ENCODE measurements around the gene PSMF1. TPM values are rescaled to one million over a fixed set of nuclear protein-coding genes. Genes with fewer than 3 reads are reported as not detected.
"Not testable (repeated sequence)": the region's sequence is repeated elsewhere in the genome, so short reads cannot be mapped to it uniquely, and the experiment has no call there.

PSMF1 gene
- total RNA-seq, 1 experiment from 2014 or later: 92.5 TPM

- DNase-seq (ENCODE audit: low spot score): peak; percentile 89
These were observed 4.2 kb downstream of the PSMF1 start for GRCh38 chr20:1122388-1123315.

- no peak for DNase-seq (ENCODE audit: low spot score)
These were observed 5.3 kb downstream of the PSMF1 start for GRCh38 chr20:1123666-1124065.

DNA sequence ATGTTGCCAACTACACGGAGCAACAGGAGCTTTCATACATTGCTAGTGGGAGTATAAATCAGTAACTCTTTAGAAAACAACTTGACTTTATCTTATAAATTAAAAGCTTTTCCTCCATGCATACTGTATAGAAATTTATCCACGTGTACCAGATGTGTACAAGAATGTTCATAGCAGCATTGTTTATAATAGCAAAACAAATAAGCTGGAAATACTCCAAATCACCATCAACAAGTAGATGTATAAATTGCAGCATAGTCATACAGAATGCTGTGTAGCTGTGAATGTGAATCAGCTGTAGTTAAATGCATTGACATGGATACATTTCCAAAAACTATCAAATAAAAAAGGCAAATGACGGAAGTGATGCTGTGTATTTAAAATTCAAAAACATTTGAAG is 6.0 kb downstream of the PSMF1 start:
- DNase-seq (ENCODE audit: low spot score): no peak

DNA sequence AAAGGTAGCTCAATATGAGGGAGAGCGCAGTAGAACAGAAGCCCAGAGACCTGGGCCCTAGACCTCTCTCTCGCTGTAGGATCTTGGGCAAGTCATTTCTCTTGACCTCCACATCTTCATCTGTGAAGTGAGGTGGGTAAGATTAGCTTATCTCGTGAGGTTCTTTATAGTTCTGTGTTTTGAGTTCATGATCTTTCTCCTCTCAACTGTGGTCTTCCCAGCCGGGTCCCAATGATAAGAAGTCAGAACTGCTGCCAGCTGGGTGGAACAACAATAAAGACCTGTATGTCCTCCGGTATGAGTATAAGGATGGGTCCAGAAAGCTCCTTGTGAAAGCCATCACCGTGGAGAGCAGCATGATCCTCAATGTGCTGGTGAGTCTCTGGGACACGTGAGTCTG is 6.9 kb downstream of the PSMF1 start:
- DNase-seq (ENCODE audit: low spot score): no peak

DNA sequence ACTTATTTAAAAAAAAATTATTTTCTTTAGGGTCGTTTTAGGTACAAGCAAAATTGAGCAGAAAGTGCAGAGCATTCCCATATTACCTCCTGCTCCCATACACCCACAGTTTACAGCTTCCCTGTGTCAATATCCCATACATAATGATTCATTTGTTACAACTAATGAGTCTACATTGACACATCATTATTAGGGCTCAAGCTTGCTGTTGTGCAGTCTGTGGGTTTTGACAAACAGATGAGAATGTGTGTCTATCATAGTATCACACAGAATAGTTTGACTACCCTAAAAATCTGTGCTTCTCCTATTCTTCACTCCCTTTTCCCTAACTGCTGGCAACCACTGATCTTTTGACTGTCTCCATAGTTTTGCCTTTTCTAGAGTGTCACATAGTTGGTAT is 9.4 kb downstream of the PSMF1 start:
- no peak for DNase-seq (ENCODE audit: low spot score)

GRCh38 chr20:1130058-1130694 is 11.8 kb downstream of the PSMF1 start:
- DNase-seq (ENCODE audit: low spot score): no peak

- DNase-seq (ENCODE audit: low spot score): no peak
These were observed 12.4 kb downstream of the PSMF1 start for GRCh38 chr20:1130847-1131246.

DNA sequence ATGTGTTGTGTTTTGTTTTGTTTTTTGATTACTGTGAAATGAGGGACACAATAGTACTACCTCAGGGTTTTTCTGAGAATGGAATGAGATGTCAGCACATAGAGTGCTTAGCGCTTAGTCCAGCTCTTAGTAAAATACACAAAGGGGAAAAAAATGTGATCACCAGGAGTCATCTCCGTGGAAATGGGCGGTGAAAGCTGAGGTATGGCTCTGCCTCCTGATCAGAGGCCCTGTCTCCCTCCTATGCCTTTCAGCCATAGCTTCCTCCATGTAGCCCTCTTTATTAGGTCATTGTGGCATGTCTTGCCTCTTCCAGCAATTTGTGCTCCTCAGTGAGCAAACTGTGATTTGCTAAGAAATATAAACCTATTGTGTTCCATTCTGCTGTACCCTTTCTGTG is 13.0 kb downstream of the PSMF1 start:
- no peak for DNase-seq (ENCODE audit: low spot score)

- DNase-seq (ENCODE audit: low spot score): no peak
These were observed 16.0 kb downstream of the PSMF1 start for GRCh38 chr20:1134355-1134754.

GRCh38 chr20:1134836-1135235 is 16.4 kb downstream of the PSMF1 start:
- no peak for DNase-seq (ENCODE audit: low spot score)

- no peak for DNase-seq (ENCODE audit: low spot score)
These were observed 18.8 kb downstream of the PSMF1 start for GRCh38 chr20:1137236-1137635.

DNA sequence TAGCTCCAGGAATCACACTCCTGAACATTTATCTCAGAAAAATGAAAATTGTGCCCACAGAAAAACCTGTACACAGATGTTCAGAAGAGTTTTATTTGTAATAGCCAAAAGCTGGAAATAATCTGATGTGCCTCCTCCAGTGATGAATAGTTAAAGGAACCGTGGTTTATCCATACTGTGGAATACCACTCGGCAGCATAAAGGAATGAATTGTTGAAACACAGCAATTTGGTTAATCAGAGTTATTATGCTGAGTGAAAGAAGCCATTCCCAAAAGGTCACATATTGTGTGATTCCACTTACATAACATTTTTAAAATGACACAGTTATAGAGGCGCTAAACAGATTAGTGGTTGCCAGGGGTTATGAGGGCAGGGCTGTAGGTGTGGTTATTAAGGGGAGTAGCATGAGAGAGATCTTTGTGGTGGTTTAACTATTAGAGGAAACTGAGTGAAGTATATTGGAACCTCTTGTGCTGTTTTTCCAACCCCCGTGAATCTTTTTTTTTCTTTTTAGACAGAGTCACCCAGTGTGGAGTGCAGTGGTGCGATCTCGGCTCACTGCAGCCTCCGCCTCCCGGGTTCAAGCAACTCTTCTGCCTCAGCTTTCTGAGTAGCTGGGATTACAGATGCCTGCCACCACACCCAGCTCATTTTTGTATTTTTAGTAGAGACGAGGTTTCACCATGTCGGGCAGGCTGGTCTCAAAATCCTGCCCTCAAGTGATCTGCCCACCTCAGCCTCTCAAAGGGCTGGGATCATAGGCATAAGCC is 26.2 kb downstream of the PSMF1 start:
- no peak for DNase-seq (ENCODE audit: low spot score)

GRCh38 chr20:1146957-1147356 is 28.6 kb downstream of the PSMF1 start:
- no peak for DNase-seq (ENCODE audit: low spot score)

DNA sequence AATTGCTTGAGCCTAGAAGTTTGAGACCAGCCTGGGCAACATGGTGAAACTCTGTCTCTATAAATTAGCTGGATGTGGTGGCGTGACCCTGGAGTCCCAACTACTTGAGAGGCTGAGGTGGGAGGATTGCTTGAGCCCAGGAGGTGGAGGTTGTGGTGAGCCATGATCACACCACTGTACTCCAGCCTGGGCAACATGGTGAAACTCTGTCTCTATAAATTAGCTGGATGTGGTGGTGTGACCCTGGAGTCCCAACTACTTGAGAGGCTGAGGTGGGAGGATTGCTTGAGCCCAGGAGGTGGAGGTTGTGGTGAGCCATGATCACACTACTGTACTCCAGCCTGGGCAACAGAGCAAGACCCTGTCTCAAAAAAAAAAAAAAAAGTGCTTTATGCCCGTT is 31.4 kb downstream of the PSMF1 start:
- DNase-seq (ENCODE audit: low spot score): not testable (repeated sequence)

DNA sequence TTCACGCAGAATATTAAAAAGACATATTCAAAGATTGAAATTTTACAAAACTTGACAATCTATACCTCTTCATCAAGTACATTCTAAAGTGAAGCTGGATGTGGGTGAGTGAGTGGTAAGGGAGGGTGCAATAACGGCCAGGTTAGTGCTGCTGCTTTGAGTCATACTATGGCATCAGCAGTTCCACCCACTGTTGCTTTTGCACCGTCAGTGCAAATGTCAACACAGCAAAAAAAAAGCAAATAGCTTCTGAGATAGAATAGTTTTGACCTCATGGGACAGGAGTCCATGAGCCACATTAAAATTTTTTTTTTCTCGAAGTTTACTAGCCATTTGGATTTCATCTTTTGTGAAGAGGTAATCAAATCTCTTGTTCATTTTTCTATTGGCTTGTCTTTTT is 31.8 kb downstream of the PSMF1 start:
- peak; percentile 10 for DNase-seq (ENCODE audit: low spot score)

- DNase-seq (ENCODE audit: low spot score): no peak
These were observed 32.6 kb downstream of the PSMF1 start for GRCh38 chr20:1150968-1151367.

DNA sequence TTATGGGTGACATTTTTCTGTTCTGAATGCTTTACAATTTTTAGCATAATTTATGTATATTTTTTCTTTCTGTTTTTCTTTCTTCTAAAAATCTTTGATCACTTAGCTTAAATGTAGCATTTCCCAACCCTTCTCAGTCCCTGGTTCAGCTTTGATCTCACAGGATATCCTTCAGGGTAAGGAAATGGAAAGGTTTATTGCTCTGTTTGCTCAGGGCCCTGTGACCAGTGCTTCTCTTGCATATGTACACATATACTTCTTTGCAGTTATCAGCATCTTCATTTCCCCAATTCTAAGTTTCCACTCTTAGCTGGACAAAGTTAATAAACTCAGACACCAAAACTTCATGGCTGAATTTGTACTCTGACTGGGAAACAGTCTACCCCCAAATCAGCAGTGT is 35.8 kb downstream of the PSMF1 start:
- DNase-seq (ENCODE audit: low spot score): no peak

DNA sequence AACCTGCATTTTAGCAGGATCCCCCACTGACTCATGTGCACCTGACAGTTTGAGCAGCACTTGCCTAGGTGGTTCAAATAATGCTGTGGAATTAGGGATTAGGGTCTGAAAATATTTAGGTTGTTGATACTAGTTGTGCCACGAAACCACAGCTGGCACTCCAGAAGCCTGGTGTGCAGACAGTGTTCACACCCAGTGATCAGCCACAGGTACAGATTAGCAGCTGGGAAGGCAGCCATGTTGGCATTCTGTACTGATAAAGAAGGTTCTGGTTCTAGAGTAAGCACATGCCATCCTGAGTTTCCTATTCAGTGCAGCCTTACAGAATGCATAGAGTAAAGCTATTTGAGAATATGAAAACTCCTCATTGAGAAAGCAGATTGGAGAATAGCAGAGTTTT is 36.3 kb downstream of the PSMF1 start:
- no peak for DNase-seq (ENCODE audit: low spot score)

DNA sequence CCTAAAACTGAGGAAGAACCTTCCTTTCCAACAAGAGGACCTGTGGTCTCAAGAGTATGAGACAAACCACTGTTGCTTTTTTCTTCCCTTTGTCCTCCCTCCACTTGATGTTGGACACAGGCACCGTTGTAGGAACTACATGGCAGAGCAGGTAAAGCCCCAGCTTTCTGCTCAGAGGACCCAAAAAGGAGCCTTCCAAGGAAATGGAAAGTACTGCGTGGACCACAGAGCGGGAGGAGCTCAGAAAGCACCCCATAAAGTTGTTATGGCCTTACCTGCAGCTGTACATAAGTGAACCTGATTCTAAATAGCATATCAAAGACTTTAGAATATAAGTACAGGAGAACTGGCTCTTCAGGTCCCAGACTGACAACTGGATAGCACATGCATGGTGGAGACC is 36.9 kb downstream of the PSMF1 start:
- DNase-seq (ENCODE audit: low spot score): no peak

DNA sequence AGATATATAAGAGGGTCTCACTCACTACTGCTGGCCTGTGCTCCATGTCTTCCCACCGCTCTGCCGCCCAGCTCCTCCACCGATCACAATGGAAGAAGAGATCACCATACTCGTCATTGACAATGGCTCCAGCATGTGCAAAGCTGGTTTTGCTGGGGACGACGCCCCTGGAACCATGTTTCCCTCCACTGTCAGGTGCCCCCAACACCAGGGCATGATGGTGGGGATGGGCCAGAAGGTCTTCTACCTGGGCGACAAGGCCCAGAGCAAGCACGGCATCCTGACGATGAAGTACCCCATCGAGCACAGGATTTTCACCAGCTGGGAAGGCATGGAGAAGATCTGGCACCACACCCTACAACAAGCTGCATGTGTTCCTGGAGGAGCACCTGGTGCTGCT is 42.1 kb downstream of the PSMF1 start:
- no peak for DNase-seq (ENCODE audit: low spot score)

GRCh38 chr20:1160991-1161390 is 42.6 kb downstream of the PSMF1 start:
- DNase-seq (ENCODE audit: low spot score): no peak

- DNase-seq (ENCODE audit: low spot score): no peak
These were observed 44.7 kb downstream of the PSMF1 start for GRCh38 chr20:1163105-1163504.

DNA sequence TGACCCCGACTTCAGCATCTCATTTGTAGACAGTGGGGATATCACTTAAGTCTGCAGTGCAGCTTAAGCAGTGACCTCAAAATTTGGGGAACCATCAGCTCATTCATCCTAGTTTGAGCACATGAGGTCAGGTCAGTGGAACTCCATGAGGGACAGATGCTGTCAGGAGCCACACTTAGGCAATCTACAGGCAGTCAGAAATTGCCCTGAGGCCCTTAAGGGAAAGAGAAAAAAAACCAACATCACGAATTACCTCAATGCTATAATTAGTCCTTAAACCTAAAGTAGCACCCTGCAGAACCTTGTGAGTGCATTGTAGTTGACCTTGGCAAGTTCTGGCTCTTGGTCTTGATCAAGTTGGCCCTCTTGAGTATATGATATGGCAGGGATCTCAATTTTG is 45.3 kb downstream of the PSMF1 start:
- no peak for DNase-seq (ENCODE audit: low spot score)
